Left ventricle myocardium inferior (tissue), 1 donor: Measurements from ENCODE around the gene ZNF394. TPM values are rescaled to one million over a fixed set of nuclear protein-coding genes. Genes with fewer than 3 reads are reported as not detected.

Experiments
- DNase-seq: peaks from one replicate; pipeline ENCODE4 v3.0.0-alpha.2; 2020
- H3K27ac ChIP-seq: fragments of 200-600 bp; replicated peaks from 2 replicates; pipeline ENCODE4 v1.8.0; 2021
- H3K27me3 ChIP-seq: fragments of 200-600 bp; 2 replicates; pipeline ENCODE4 v1.8.0; 2021; ENCODE audit warnings: low read depth
- H3K36me3 ChIP-seq: fragments of 200-600 bp; 2 replicates; pipeline ENCODE4 v1.8.0; 2021
- H3K4me1 ChIP-seq: fragments of 200-600 bp; 2 replicates; pipeline ENCODE4 v1.8.0; 2021
- H3K4me3 ChIP-seq: fragments of 200-600 bp; 2 replicates; pipeline ENCODE4 v1.8.0; 2021; ENCODE audit warnings: mild to moderate bottlenecking, moderate library complexity
- H3K9me3 ChIP-seq: fragments of 200-600 bp; replicated peaks from 2 replicates; pipeline ENCODE4 v1.8.0; 2021
- intact Hi-C: fragments of 100-400 bp; cut with micrococcal nuclease; formaldehyde crosslinking; loops from one replicate; pipeline ENCODE4 v1.11.0; 2022
- total RNA-seq: library from RNA; stranded (reverse); fragmentation: NEBNext Ultra II Directional; extraction: Animal tissue kit (Norgen Biotek cat#: 25700); gene quantifications from one replicate; pipeline ENCODE4 v1.2.1, GENCODE V29; 2021
- TF ChIP-seq, protein P1 (sequence below): fragments of 200-600 bp; IDR thresholded peaks from 2 replicates; pipeline ENCODE4 v1.8.0; 2021; ENCODE audit warnings: antibody characterized with exemption, mild to moderate bottlenecking, borderline replicate concordance
- donor health status: DM: no; HTN: yes; CAD: no; lungs with severe emphysema.

The ZNF394 gene
- total RNA-seq, 1 donor from 2014 or later: 15.6 TPM

GRCh38 chr7:99500637-99501009, 542 bp upstream of the ZNF394 start:
- intact Hi-C loops: no loop called here
- H3K9me3 ChIP-seq: peaks cover 2% of the 10 kb centered on the region
- H3K36me3 ChIP-seq: peaks cover 30% of the 10 kb centered on the region
- TF ChIP-seq, protein P1, sequence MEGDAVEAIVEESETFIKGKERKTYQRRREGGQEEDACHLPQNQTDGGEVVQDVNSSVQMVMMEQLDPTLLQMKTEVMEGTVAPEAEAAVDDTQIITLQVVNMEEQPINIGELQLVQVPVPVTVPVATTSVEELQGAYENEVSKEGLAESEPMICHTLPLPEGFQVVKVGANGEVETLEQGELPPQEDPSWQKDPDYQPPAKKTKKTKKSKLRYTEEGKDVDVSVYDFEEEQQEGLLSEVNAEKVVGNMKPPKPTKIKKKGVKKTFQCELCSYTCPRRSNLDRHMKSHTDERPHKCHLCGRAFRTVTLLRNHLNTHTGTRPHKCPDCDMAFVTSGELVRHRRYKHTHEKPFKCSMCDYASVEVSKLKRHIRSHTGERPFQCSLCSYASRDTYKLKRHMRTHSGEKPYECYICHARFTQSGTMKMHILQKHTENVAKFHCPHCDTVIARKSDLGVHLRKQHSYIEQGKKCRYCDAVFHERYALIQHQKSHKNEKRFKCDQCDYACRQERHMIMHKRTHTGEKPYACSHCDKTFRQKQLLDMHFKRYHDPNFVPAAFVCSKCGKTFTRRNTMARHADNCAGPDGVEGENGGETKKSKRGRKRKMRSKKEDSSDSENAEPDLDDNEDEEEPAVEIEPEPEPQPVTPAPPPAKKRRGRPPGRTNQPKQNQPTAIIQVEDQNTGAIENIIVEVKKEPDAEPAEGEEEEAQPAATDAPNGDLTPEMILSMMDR: no peak
- no peaks in the 10 kb centered on the region for H3K27me3 ChIP-seq
- H3K27ac ChIP-seq: peak overlapping the region; percentile 96
- H3K4me3 ChIP-seq: peak overlapping the region; percentile 99
- no peak for DNase-seq
- peaks cover 58% of the 10 kb centered on the region for H3K4me1 ChIP-seq

- intact Hi-C loops: no loop called here
Observed at GRCh38 chr7:99499371-99499720, 735 bp downstream of the ZNF394 start.

DNA sequence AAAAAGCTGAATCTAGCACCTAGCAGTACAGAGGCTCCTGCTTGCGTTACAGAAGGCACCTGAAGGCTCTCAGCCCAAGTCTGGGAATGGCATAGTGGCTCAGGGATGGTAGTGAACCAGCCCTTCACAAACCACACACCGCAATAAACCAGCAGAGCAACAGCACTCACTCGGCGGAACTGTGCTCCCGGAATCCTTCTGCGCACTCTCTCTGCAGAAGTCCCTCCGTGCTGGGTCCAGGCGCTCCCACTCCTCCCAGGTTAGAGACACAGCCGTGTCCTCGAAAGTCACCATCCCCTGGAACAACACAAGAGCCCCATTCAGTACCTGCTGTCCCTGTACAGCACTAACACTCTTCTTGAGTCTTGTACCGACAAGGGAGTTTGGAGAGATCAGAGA, 1.5 kb downstream of the ZNF394 start:
- no peak for DNase-seq
- TF ChIP-seq, protein P1: no peak
- Histone ChIP-seq H3K9me3 (peaks cover 23% of the 10 kb centered on the region), H3K27ac (no peak overlapping the region), H3K36me3 (peaks cover 51% of the 10 kb centered on the region), H3K4me1 (peaks cover 42% of the 10 kb centered on the region), H3K4me3 (peak overlapping the region; percentile 99), H3K27me3 (no peaks in the 10 kb centered on the region)
- intact Hi-C loops: no loop called here

More at GRCh38 chr7:99499371-99499720, 735 bp downstream of the ZNF394 start:
- H3K9me3 ChIP-seq: peaks cover 15% of the 10 kb centered on the region
- H3K4me1 ChIP-seq: peaks cover 47% of the 10 kb centered on the region
- H3K27me3 ChIP-seq: no peaks in the 10 kb centered on the region
- peak overlapping the region; percentile 96 for H3K27ac ChIP-seq
- DNase-seq: no peak
- peak overlapping the region; percentile 99 for H3K4me3 ChIP-seq
- H3K36me3 ChIP-seq: peaks cover 43% of the 10 kb centered on the region
- TF ChIP-seq, protein P1: no peak

- DNase-seq: no peak
- Histone ChIP-seq H3K36me3 (peaks cover 57% of the 10 kb centered on the region), H3K4me1 (peaks cover 42% of the 10 kb centered on the region), H3K27me3 (no peaks in the 10 kb centered on the region), H3K27ac (no peak overlapping the region), H3K9me3 (peaks cover 29% of the 10 kb centered on the region), H3K4me3 (peak overlapping the region; percentile 99)
- intact Hi-C loops: no loop called here
- TF ChIP-seq, protein P1: no peak
Observed at GRCh38 chr7:99497766-99498545, 2.1 kb downstream of the ZNF394 start.

DNA sequence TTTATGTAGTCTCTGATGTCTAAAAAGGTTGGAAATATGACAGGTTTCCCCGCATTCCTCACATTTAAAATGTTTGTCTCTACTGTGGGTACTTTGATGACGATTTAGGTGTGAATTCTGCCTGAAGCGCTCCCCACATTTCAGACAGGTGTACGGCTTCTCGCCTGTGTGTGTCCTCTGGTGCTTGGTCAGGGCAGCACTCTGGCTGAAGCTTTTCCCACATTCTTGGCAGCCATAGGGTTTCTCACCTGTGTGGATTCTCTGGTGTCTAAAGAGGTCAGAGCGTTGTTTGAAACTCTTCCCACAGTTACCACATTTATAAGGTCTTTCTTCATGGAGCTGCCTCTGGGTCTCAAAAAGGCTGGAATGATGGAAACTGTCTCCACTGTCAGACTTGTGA, 6.3 kb downstream of the ZNF394 start:
- Histone ChIP-seq H3K4me1 (peaks cover 18% of the 10 kb centered on the region), H3K27ac (no peak overlapping the region), H3K36me3 (peaks cover 80% of the 10 kb centered on the region), H3K27me3 (no peaks in the 10 kb centered on the region), H3K4me3 (no peak overlapping the region), H3K9me3 (peaks cover 31% of the 10 kb centered on the region)
- TF ChIP-seq, protein P1: no peak
- DNase-seq: no peak
- intact Hi-C loops: no loop called here
